GM12878 (cell line): ENCODE measurements around the gene ISG15. TPM values are rescaled to one million over a fixed set of nuclear protein-coding genes. Genes with fewer than 3 reads are reported as not detected.
A peak's percentile ranks its signal among the peaks of the same experiment; 100 is the strongest.

Experiments
- ATAC-seq: fragments of 200-7000 bp; cut with Tn5 transposase; 3 replicates; pipeline ENCODE4 v1.9.1; 2020; ENCODE audit warnings: mild to moderate bottlenecking, moderate library complexity
- BruUV-seq: library from RNA; stranded (reverse); fragments of 400-500 nt; replicated peaks from 2 replicates; lab custom pipeline; 2021; lab: Mats Ljungman, UMichigan
- CTCF ChIA-PET: fragments of 300-600 bp; sonication (Branson Sonifier 250); formaldehyde crosslinking; extraction: SDS; loops from one replicate; lab custom pipeline; 2021; ENCODE audit warnings: inconsistent platforms; lab: Yijun Ruan, JAX
- POLR2A ChIA-PET: fragments of 350-600 bp; formaldehyde crosslinking; extraction: SDS; loops from one replicate; lab custom pipeline; 2021; ENCODE audit warnings: inconsistent platforms; lab: Charles Lee
- RAD21 ChIA-PET: fragments of 300-600 bp; sonication (Branson Sonifier 250); formaldehyde crosslinking; loops from one replicate; lab custom pipeline; 2023; ENCODE audit warnings: antibody characterized with exemption; ENCODE audit not compliant: unreplicated experiment; lab: Charles Lee
- SMC1A ChIA-PET: fragments of 300-600 bp; sonication (Branson Sonifier 250); formaldehyde crosslinking; loops from one replicate; lab custom pipeline; 2023; ENCODE audit not compliant: unreplicated experiment, uncharacterized antibody; lab: Charles Lee
- DNase-seq: peaks from one replicate; pipeline ENCODE4 v3.0.0-alpha.2; 2011; ENCODE audit warnings: low read depth, low spot score
- FAIRE-seq: peaks from 3 replicates; lab custom pipeline; 2011; peaks lifted over from hg19 to GRCh38; lab: Jason Lieb, UNC
- H2AFZ ChIP-seq: 2 replicates; pipeline ENCODE4 v1.6.0; 2011; ENCODE audit warnings: low read depth, low read length, control low read depth; ENCODE audit not compliant: control insufficient read depth
- H3K27ac ChIP-seq: 2 replicates; pipeline ENCODE4 v1.5.1; 2011; ENCODE audit warnings: control low read depth; ENCODE audit not compliant: control insufficient read depth, insufficient read depth
- H3K27me3 ChIP-seq, 2 experiments: replicated peaks in 1 of 2; 2 replicates each; pipeline versions ENCODE4 v1.6.0 to v1.6.1; 2011; ENCODE audit warnings: low read length in 1 of 2; ENCODE audit not compliant: control insufficient read depth in 2 of 2, insufficient read depth in 2 of 2
- H3K36me3 ChIP-seq, 2 experiments: 2 replicates each; pipeline ENCODE4 v1.5.1; 2011; ENCODE audit warnings: low read length in 1 of 2; ENCODE audit not compliant: control insufficient read depth in 2 of 2, insufficient read depth in 2 of 2
- H3K4me1 ChIP-seq: 2 replicates; pipeline ENCODE4 v1.6.1; 2011; ENCODE audit warnings: mild to moderate bottlenecking, low read length, moderate library complexity, mixed read lengths; ENCODE audit not compliant: control insufficient read depth, insufficient read depth
- H3K4me2 ChIP-seq: 2 replicates; pipeline ENCODE4 v1.6.0; 2011; ENCODE audit warnings: control low read depth; ENCODE audit not compliant: control insufficient read depth, insufficient read depth
- H3K4me3 ChIP-seq: fragments of 200-600 bp; sonication (generic); 2 replicates; pipeline ENCODE4 v1.5.1; 2016
- H3K79me2 ChIP-seq: 2 replicates; pipeline ENCODE4 v1.6.0; 2011; ENCODE audit warnings: low read length; ENCODE audit not compliant: control insufficient read depth, insufficient read depth
- H3K9ac ChIP-seq: 2 replicates; pipeline ENCODE4 v1.8.0; 2011; ENCODE audit warnings: low read length, control low read depth, mixed read lengths; ENCODE audit not compliant: control insufficient read depth, insufficient read depth
- H3K9me3 ChIP-seq: replicated peaks from 3 replicates; pipeline ENCODE4 v1.5.1; 2011; ENCODE audit warnings: mild to moderate bottlenecking, low read length; ENCODE audit not compliant: control insufficient read depth, insufficient read depth
- H4K20me1 ChIP-seq: 2 replicates; pipeline ENCODE4 v1.6.0; 2011; ENCODE audit not compliant: control insufficient read depth, insufficient read depth
- BHLHE40 ChIP-seq, 2 experiments: fragments of 450-650 bp in 1 of 2; IDR thresholded peaks; 2 replicates each; pipeline ENCODE4 v1.6.1; 2011 to 2017; ENCODE audit warnings: low read depth in 2 of 2, borderline replicate concordance in 1 of 2, improper control_type of control experiment in 1 of 2, low read length in 1 of 2, mild to moderate bottlenecking in 1 of 2
- CTCF ChIP-seq, 3 experiments: IDR thresholded peaks in 2 of 3; conservative IDR thresholded peaks in 1 of 3; 2 replicates each; pipeline ENCODE4 v1.5.1; 2011; ENCODE audit warnings: low read depth in 3 of 3, low read length in 3 of 3, mild to moderate bottlenecking in 3 of 3, control low read depth in 2 of 3, moderate library complexity in 2 of 3, inconsistent platforms in 1 of 3, mixed read lengths in 1 of 3; ENCODE audit not compliant: control insufficient read depth in 2 of 3, insufficient read depth in 1 of 3; ENCODE audit errors: extremely low read depth in 1 of 3
- EP300 ChIP-seq, 2 experiments: fragments of 150-350 bp in 1 of 2; IDR thresholded peaks; 2 replicates each; pipeline ENCODE4 v1.6.1; 2011 to 2012; ENCODE audit warnings: low read depth in 2 of 2, low read length in 2 of 2, borderline replicate concordance in 1 of 2, improper control_type of control experiment in 1 of 2, inconsistent platforms in 1 of 2; ENCODE audit not compliant: control insufficient read depth in 1 of 2
- FOXK2 ChIP-seq: fragments of 450-650 bp; IDR thresholded peaks from 2 replicates; pipeline ENCODE4 v1.6.1; 2017; ENCODE audit warnings: mild to moderate bottlenecking, moderate library complexity
- IKZF2 ChIP-seq, 2 experiments: fragments of 450-650 bp; IDR thresholded peaks; 2 replicates each; pipeline ENCODE4 v1.6.1; 2017; ENCODE audit warnings: mild to moderate bottlenecking in 2 of 2, moderate library complexity in 2 of 2
- PBX3 ChIP-seq: IDR thresholded peaks from 2 replicates; pipeline ENCODE4 v1.6.1; 2011; ENCODE audit warnings: mild to moderate bottlenecking, low read depth, low read length, moderate library complexity; ENCODE audit not compliant: insufficient replicate concordance
- ZBTB11 ChIP-seq: fragments of 450-650 bp; formaldehyde crosslinking; IDR thresholded peaks from 2 replicates; pipeline ENCODE4 v1.5.0; 2022; ENCODE audit warnings: mild to moderate bottlenecking, missing genetic modification characterization
- ZNF687 ChIP-seq: fragments of 450-650 bp; IDR thresholded peaks from 2 replicates; pipeline ENCODE4 v1.6.1; 2017; ENCODE audit warnings: mild to moderate bottlenecking, moderate library complexity
- WGBS: methylation state at CpG from one replicate; pipeline ENCODE4 v1.1.6; 2016; ENCODE audit warnings: low lambda C conversion rate; ENCODE audit not compliant: insufficient replicate concordance, insufficient coverage; ENCODE audit errors: missing lambda C conversion rate; 5-methylcytosine and 5-hydroxymethylcytosine counted together
- in situ Hi-C: fragments of 300-500 bp; cut with MboI; formaldehyde crosslinking; loops from 9 replicates; pipeline ENCODE4 v1.14.3; 2018; ENCODE audit warnings: mixed read lengths
- intact Hi-C: fragments of 100-400 bp; cut with micrococcal nuclease; formaldehyde crosslinking; loops from one replicate; pipeline ENCODE4 v1.14.2; 2022; ENCODE audit not compliant: unreplicated experiment
- polyA plus RNA-seq, 11 experiments: library from polyadenylated mRNA; depleted of rRNA in 4 of 11; unstranded in 6 of 11; stranded (reverse) in 5 of 11; fragments of >200 nt; fragmentation: Nextera tagmentation in 4 of 11; fragmentation: Illumina TruSeq in 1 of 11; extraction: Ambion mirVana in 4 of 11; extraction: Trizol in 1 of 11; gene quantifications; 1 replicate in 1 of 11; 2 replicates in 10 of 11; pipeline versions ENCODE4 v1.2.1 to v1.2.3, GENCODE V29; 2011 to 2016; ENCODE audit warnings: inconsistent platforms in 2 of 11, missing spikeins in 2 of 11, low read depth in 1 of 11
- total RNA-seq, 4 experiments: library from RNA; depleted of rRNA in 3 of 4; stranded (reverse); fragments of >200 nt in 3 of 4; fragmentation: Illumina TruSeq in 1 of 4; extraction: Trizol in 1 of 4; gene quantifications; 2 replicates each; pipeline versions ENCODE4 v1.2.1 to v1.2.3, GENCODE V29; 2013 to 2021

ISG15 gene
- total and polyA plus RNA-seq, 10 of the 15 experiments (the other 5 are each of a cell fraction or from before 2014, with no cell fraction given) = 7.8 to 384 (median 274) TPM

GRCh38 chr1:1014799-1015681 is 1.7 kb downstream of the ISG15 start:
- Histone ChIP-seq H3K27me3 (no peaks in the 10 kb centered on the region), H3K27ac (peak overlapping the region; percentile 92), H3K4me1 (peaks cover 12% of the 10 kb centered on the region), H4K20me1 (no peaks in the 10 kb centered on the region), H3K4me2 (peak overlapping the region; percentile 62), H2AFZ (no peak overlapping the region), H3K36me3 (no peaks in the 10 kb centered on the region), H3K79me2 (peaks cover 22% of the 10 kb centered on the region), H3K9me3 (no peaks in the 10 kb centered on the region), H3K9ac (peak overlapping the region; percentile 91), H3K4me3 (peak overlapping the region; percentile 90)
- DNase-seq (no peak), ATAC-seq (peak; percentile 23), FAIRE-seq (no peak)
- RAD21 ChIA-PET = interaction anchor here (1.3 to 3.2 kb wide), 7 partner anchors 13 to 49 kb away, joined by 3 to 24 read pairs (median 7); partner anchors contain the start of gene PERM1
- 58% methylated on average over 16 of the region's 20 CpGs for WGBS
- BruUV-seq = no TSS peak
- SMC1A ChIA-PET = interaction anchor here (0.9 to 2.8 kb wide), 4 partner anchors 13 to 48 kb away, joined by 3 to 13 read pairs (median 11); partner anchors contain the start of gene HES4
- in situ Hi-C loops (no loop called here), intact Hi-C loops (loop anchor here (5.0 kb wide), 1 partner anchor 47 kb away; no protein-coding TSS in a partner anchor)
- CTCF ChIA-PET = interaction anchor here (0.8 to 7.4 kb wide), 10 partner anchors 12 to 358 kb away, joined by 3 to 68 read pairs (median 6); no protein-coding TSS in a partner anchor
- POLR2A ChIA-PET = interaction anchor here (0.9 to 4.0 kb wide), 7 partner anchors 12 to 270 kb away, joined by 3 to 22 read pairs (median 5); partner anchors contain the start of gene UBE2J2
- TF ChIP-seq ZNF687 (no peak), ZBTB11 (no peak), CTCF (IDR thresholded peaks at IDR 0.05 in 2 of 3, conservative IDR thresholded peaks at IDR 0.05 in 1 of 3; ENCODE audit: control insufficient read depth in 2 of 3, extremely low read depth in 1 of 3, insufficient read depth in 1 of 3, low read depth in 3 of 3, low read length in 3 of 3) (peak; percentile 38 to 48 (median 45); a peak in 5 of 6 replicates), PBX3 (peak; percentile 1), FOXK2 (no peak), EP300 (IDR thresholded peaks at IDR 0.05; ENCODE audit: borderline replicate concordance in 1 of 2, control insufficient read depth in 1 of 2, low read depth in 2 of 2, low read length in 2 of 2) (no peak), BHLHE40 (IDR thresholded peaks at IDR 0.05; ENCODE audit: borderline replicate concordance in 1 of 2, low read depth in 2 of 2, low read length in 1 of 2) (peak in 1 of 2 experiments; percentile 28; a peak in 1 of 4 replicates), IKZF2 (IDR thresholded peaks at IDR 0.05) (0 out of 4 replicates have a peak, but pooled peaks of 1 of the 2 experiments have one; percentile 19)
